Thoracic aorta (tissue), 2 donors: Measurements from ENCODE around the gene GLOD5. TPM values are rescaled to one million over a fixed set of nuclear protein-coding genes. Genes with fewer than 3 reads are reported as not detected.

Experiments
- ATAC-seq: fragments of 150-250 bp; one replicate; pipeline ENCODE4 v1.8.0; 2017; ENCODE audit warnings: low read depth; ENCODE audit not compliant: insufficient number of reproducible peaks, low FRiP score
- DNase-seq: peaks from one replicate; pipeline ENCODE4 v3.0.0-alpha.2; 2020; ENCODE audit warnings: low spot score
- H3K27ac ChIP-seq, 2 donors: fragments of 200-600 bp; sonication (generic); 1 replicate in 1 of 2; 2 replicates in 1 of 2; pipeline ENCODE4 v1.5.1; 2016; ENCODE audit warnings: mild to moderate bottlenecking in 2 of 2, moderate library complexity in 2 of 2
- H3K27me3 ChIP-seq: fragments of 200-600 bp; sonication (generic); replicated peaks from 2 replicates; pipeline ENCODE4 v1.6.0; 2016; ENCODE audit warnings: mild to moderate bottlenecking; ENCODE audit not compliant: insufficient read depth
- H3K36me3 ChIP-seq: fragments of 200-600 bp; sonication (generic); one replicate; pipeline ENCODE4 v1.5.1; 2016
- H3K4me1 ChIP-seq, 2 donors: fragments of 200-600 bp; sonication (generic); 1 replicate in 1 of 2; 2 replicates in 1 of 2; pipeline versions ENCODE4 v1.5.1 to v1.6.0; 2016; ENCODE audit warnings: low read depth in 2 of 2, mild to moderate bottlenecking in 1 of 2; ENCODE audit not compliant: control insufficient read depth in 1 of 2
- H3K4me3 ChIP-seq: fragments of 200-600 bp; sonication (generic); 2 replicates; pipeline ENCODE4 v1.5.1; 2016; ENCODE audit warnings: mild to moderate bottlenecking
- H3K9me3 ChIP-seq: fragments of 200-600 bp; sonication (generic); 2 replicates; pipeline ENCODE4 v1.5.1; 2016
- total RNA-seq, 2 donors: library from RNA; depleted of rRNA; stranded (reverse); fragments of >200 nt; gene quantifications; one replicate each; pipeline versions ENCODE4 v1.1.0 to v1.2.3, GENCODE V29; 2016
- TF ChIP-seq, protein P1 (sequence below): fragments of 200-600 bp; sonication (generic); IDR thresholded peaks from one replicate; pipeline ENCODE4 v1.5.1; 2019; ENCODE audit warnings: antibody characterized with exemption

The GLOD5 gene
- total RNA-seq, 2 donors from 2014 or later, result not detected

DNA sequence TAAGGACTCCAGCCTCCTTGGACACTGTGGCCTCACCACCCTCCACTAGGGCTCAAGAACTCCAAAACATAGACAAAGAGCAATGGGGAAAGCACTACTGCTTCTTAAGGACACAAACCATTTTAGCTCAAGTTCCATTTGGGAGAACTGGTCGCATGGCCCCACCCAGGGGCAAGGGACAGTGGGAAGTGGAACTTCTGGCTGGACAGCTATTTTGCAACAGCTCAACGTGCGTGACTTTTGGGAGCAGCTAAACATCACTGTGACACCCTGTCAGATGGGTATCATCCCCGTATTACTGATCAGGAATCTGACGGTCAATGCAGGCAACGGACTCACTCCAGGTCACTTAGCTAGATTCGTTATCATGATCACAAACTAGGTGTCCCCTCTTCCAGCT lies 9.0 kb upstream of the GLOD5 start:
- no peak for ATAC-seq
- TF ChIP-seq, protein P1, sequence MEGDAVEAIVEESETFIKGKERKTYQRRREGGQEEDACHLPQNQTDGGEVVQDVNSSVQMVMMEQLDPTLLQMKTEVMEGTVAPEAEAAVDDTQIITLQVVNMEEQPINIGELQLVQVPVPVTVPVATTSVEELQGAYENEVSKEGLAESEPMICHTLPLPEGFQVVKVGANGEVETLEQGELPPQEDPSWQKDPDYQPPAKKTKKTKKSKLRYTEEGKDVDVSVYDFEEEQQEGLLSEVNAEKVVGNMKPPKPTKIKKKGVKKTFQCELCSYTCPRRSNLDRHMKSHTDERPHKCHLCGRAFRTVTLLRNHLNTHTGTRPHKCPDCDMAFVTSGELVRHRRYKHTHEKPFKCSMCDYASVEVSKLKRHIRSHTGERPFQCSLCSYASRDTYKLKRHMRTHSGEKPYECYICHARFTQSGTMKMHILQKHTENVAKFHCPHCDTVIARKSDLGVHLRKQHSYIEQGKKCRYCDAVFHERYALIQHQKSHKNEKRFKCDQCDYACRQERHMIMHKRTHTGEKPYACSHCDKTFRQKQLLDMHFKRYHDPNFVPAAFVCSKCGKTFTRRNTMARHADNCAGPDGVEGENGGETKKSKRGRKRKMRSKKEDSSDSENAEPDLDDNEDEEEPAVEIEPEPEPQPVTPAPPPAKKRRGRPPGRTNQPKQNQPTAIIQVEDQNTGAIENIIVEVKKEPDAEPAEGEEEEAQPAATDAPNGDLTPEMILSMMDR, result no peak
- no peak for DNase-seq
- Histone ChIP-seq H3K27ac (no peak overlapping the region), H3K27me3 (no peaks in the 10 kb centered on the region), H3K36me3 (no peaks in the 10 kb centered on the region), H3K4me1 (no peaks in the 10 kb centered on the region), H3K4me3 (no peak overlapping the region), H3K9me3 (no peaks in the 10 kb centered on the region)

DNA sequence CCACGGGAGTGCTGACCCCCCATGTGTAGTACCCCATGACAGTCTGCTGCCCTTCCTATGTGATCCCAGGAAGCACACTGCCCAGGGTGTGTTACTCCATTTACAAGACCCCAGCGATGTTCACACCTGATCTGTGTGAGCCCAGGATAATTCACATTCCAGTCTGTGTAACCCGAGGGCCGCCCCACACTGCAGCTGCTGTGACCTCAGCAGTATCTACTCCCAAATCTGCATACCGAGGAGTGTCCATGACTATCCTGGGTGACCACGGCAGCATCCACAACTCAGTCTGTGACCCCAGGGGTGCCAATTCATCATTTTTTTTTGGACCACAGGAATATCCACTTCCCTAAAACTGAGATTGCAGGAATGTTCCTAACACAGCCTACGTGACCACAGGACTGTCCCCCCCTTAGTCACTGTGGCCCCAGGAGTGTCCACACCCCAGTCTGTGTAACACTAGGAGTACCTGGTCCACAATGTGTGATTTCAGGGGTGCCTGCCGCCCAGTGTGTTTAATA lies 7.8 kb upstream of the GLOD5 start:
- H3K4me3 ChIP-seq, result no peak overlapping the region
- ATAC-seq (no peak), DNase-seq (no peak)
- H3K9me3 ChIP-seq, result no peaks in the 10 kb centered on the region
- H3K4me1 ChIP-seq, result no peaks in the 10 kb centered on the region
- H3K27ac ChIP-seq, result no peak overlapping the region
- H3K27me3 ChIP-seq, result no peaks in the 10 kb centered on the region
- TF ChIP-seq, protein P1, result no peak
- H3K36me3 ChIP-seq, result no peaks in the 10 kb centered on the region

DNA sequence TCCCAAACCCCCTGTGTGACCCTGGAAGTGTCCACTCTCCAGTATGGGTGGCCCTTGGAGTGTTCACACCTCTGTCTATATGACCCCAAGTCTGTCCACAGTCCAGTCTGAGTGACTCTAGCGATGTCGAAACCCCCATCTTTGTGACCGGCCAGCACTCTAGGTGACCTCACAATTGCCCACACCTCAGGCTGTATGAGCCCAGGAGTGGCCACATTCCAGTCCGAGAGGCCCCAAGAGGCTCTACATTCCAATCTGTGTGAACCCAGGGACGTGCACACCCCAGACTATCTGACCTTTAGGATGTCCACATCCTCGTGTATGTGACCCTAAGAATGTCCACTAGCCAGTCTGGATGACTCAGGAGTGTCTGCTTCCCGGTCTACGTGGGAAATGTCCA lies 7.3 kb upstream of the GLOD5 start:
- H3K27me3 ChIP-seq, result no peaks in the 10 kb centered on the region
- H3K36me3 ChIP-seq, result no peaks in the 10 kb centered on the region
- TF ChIP-seq, protein P1, result no peak
- H3K4me3 ChIP-seq, result no peak overlapping the region
- no peaks in the 10 kb centered on the region for H3K4me1 ChIP-seq
- DNase-seq (no peak), ATAC-seq (no peak)
- no peaks in the 10 kb centered on the region for H3K9me3 ChIP-seq
- no peak overlapping the region for H3K27ac ChIP-seq

DNA sequence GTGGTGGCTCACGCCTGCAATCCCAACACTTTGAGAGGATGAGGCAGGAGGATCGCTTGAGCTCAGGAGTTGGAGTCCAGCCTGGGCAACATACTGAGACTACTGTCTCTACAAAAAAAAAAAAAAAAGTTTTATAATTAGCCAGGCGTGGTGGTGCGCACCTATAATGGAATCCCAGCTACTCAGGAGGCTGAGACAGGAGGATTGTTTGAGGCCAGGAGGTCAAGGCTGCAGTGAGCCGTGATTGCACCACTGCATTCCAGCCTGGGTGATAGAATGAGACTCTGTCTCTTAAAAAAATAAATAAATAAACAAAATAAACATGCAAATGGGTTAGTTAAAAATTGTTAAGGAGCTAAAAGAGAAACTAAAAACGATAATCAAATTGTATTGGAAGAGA lies 7.7 kb downstream of the GLOD5 start:
- Histone ChIP-seq H3K9me3 (no peaks in the 10 kb centered on the region), H3K4me3 (no peak overlapping the region), H3K4me1 (no peaks in the 10 kb centered on the region), H3K27ac (no peak overlapping the region), H3K27me3 (no peaks in the 10 kb centered on the region), H3K36me3 (no peaks in the 10 kb centered on the region)
- DNase-seq, result no peak
- TF ChIP-seq, protein P1, result no peak
- ATAC-seq, result no peak

DNA sequence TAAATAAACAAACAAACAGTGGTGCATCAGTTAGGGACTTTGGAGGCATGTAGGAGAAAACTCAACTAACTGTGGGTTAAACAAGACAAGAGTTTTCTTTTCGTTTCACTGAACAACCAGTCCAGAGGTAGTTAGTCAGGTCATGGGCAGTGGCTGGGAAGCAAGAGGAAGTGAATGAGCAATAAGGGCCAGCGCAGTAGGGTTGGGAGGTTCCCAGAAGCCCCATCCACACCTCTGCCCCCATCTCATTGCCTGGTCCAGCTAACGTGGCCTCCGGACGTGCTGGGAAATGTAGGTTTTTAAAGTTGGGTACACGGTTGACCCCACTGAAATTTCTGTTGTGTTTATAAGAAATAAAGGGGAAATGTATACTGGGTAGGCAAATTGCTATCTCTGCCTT lies 8.7 kb downstream of the GLOD5 start:
- DNase-seq, result no peak
- no peak overlapping the region for H3K27ac ChIP-seq
- no peaks in the 10 kb centered on the region for H3K36me3 ChIP-seq
- no peak overlapping the region for H3K4me3 ChIP-seq
- H3K27me3 ChIP-seq, result no peaks in the 10 kb centered on the region
- ATAC-seq, result no peak
- no peaks in the 10 kb centered on the region for H3K9me3 ChIP-seq
- no peaks in the 10 kb centered on the region for H3K4me1 ChIP-seq
- TF ChIP-seq, protein P1, result no peak
